Kidney epithelial cell (primary cell): ENCODE results near the gene ZWILCH. TPM values are rescaled to one million over a fixed set of nuclear protein-coding genes. Genes with fewer than 3 reads are reported as not detected.

Experiments
- DNase-seq: peaks from one replicate; pipeline ENCODE4 v3.0.0-alpha.2; 2010; ENCODE audit warnings: low read depth
- H3K27me3 ChIP-seq: 2 replicates; pipeline ENCODE4 v1.6.0; 2011; ENCODE audit warnings: low read length; ENCODE audit not compliant: control insufficient read depth, insufficient read depth
- H3K36me3 ChIP-seq: 2 replicates; pipeline ENCODE4 v1.5.1; 2011; ENCODE audit warnings: low read length; ENCODE audit not compliant: control insufficient read depth, insufficient read depth
- H3K4me3 ChIP-seq: 2 replicates; pipeline ENCODE4 v1.5.1; 2011; ENCODE audit warnings: low read depth, mild to moderate bottlenecking, control low read depth, low read length
- CTCF ChIP-seq: IDR thresholded peaks from 2 replicates; pipeline ENCODE4 v1.5.1; 2011; ENCODE audit warnings: mild to moderate bottlenecking, moderate library complexity, low read length, control low read depth, inconsistent platforms; ENCODE audit not compliant: insufficient read depth, poor library complexity, severe bottlenecking
- total RNA-seq: library from RNA; depleted of rRNA; stranded (reverse); fragments of >200 nt; gene quantifications from 2 replicates; pipeline ENCODE4 v1.2.3, GENCODE V29; 2015

The ZWILCH gene
- total RNA-seq, 1 donor from 2014 or later: 11.6 TPM

DNA sequence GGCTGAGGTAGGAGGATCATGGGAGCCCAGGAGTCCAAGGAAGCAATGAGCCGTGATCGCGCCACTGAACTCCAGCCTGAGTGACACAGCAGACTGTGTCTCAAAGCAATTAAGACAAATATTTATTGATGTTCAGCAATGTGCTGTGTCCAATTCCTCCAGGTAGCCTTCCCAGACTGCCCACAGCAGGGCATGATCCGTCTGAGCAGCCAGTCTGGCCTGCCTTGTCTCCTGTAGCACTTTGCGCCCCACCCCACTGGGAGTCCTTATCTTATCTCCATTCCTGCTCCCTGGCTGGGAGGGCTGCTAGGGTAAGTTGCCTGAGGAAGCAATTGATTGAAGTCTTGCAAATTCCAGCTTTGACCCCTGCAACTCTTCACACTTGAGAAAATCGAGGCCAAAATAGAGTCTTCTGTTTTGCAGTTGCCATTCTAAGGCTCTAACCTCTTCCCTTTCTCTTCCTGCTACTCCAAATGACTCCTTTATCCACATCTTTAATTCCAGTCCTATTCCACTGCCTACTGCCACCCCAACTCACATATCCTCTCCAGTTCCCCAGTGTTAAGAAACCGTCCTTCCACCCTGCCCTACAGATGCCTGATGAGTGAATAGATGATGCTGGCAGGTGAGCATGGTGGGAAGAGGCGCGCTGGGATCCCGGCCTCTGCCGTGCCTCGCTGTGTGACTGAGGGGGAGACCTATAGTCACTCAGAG is 87.5 kb downstream of the ZWILCH start:
- Histone ChIP-seq H3K27me3 (peaks cover 3% of the 10 kb centered on the region), H3K4me3 (no peak overlapping the region), H3K36me3 (no peaks in the 10 kb centered on the region)
- no peak for TF ChIP-seq CTCF
- no peak for DNase-seq

DNA sequence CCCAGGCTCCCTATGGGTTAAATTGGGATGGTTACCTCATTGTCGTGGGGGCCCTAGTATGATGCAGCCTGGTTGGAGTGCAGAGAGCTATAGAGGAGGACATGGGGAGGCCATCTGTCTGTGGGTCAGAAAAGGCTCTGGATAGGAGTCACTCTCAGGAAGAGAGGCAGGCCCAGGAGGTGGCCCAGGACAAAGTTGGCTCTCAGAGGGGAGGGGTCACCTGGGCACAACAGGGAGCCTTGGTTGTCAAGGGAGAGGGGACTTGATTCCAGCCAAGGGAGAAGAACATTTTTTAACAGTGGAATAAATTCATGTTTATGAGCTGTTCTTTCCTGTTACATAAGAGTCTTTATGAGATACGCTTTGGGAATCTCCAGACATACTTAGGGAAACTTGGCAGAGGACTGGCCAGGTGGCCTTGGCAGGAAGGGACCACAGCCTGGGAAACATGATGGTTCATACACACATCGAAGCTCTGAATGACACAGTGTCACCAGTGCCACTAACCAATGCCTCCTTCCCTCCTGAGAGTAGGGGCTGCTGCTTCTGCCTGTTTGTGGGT is 88.2 kb downstream of the ZWILCH start:
- DNase-seq: no peak
- H3K36me3 ChIP-seq: no peaks in the 10 kb centered on the region
- no peak overlapping the region for H3K4me3 ChIP-seq
- no peaks in the 10 kb centered on the region for H3K27me3 ChIP-seq
- no peak for TF ChIP-seq CTCF

DNA sequence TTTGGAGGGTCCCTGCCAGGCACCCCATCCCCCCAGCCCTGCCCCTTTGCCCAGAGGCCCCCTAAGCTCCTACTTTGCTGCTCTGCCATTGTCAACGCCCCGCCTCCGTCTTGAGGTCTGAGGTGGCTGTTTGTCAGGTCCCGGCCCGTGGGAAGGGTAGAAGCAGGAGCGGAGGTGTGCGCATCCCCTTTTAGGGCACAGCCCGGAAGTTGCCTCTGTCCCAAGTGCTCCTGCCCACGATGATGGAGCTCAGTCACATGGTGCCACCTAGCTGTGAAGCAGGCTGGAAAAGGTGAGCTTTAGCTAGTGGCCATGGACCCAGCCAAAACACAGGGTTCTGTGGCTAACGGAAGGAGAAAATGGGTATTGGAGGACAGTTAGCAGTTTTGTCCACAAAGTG is 89.2 kb downstream of the ZWILCH start:
- no peaks in the 10 kb centered on the region for H3K27me3 ChIP-seq
- H3K36me3 ChIP-seq: no peaks in the 10 kb centered on the region
- DNase-seq: no peak
- no peak for TF ChIP-seq CTCF
- no peak overlapping the region for H3K4me3 ChIP-seq

DNA sequence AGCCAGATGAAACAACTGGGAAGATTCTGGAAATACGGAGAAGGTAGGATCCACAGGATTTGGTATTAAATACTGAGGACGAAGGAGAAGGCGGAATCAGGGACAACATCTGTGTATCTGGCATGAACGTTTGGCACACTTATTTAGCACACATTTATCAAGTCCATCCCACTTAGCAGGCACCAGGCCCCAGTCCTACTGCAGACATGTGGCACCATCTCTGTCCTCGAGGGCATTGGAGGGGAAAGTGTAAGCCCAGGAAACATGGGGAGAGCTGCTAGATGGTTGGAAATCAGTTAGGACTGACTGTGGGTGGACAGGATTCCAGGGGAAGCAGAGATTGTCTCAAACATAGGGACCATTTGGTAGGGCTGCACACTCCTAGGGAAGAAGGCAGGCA is 89.7 kb downstream of the ZWILCH start:
- no peaks in the 10 kb centered on the region for H3K36me3 ChIP-seq
- H3K4me3 ChIP-seq: no peak overlapping the region
- TF ChIP-seq CTCF: no peak
- no peaks in the 10 kb centered on the region for H3K27me3 ChIP-seq
- no peak for DNase-seq

GRCh38 chr15:66595332-66595731 is 90.2 kb downstream of the ZWILCH start:
- no peak for DNase-seq
- Histone ChIP-seq H3K27me3 (no peaks in the 10 kb centered on the region), H3K4me3 (no peak overlapping the region), H3K36me3 (no peaks in the 10 kb centered on the region)
- no peak for TF ChIP-seq CTCF
